T-helper 17 cell (primary cell): ENCODE data around the gene FALEC. TPM values are rescaled to one million over a fixed set of nuclear protein-coding genes. Genes with fewer than 3 reads are reported as not detected.
"Not testable (repeated sequence)": the region's sequence is repeated elsewhere in the genome, so short reads cannot be mapped to it uniquely, and the experiment has no call there.

ENCODE experiments used
- ATAC-seq: fragments of 150-1000 bp; cut with Tn5 transposase; 2 replicates; pipeline ENCODE4 v1.10.0; 2021; ENCODE audit warnings: mild to moderate bottlenecking, moderate library complexity
- DNase-seq, 3 donors: peaks; one replicate each; pipeline versions ENCODE4 v3.0.0 to v3.0.0-alpha.2; 2020 to 2021
- H3K9me3 ChIP-seq: one replicate; pipeline ENCODE4 v1.7.0; 2013; ENCODE audit warnings: low read length, mild to moderate bottlenecking; ENCODE audit not compliant: control insufficient read depth, poor library complexity, severe bottlenecking
- H3K27ac Mint-ChIP-seq: one replicate; pipeline ENCODE4 v1.8.0; 2022; ENCODE audit warnings: mild to moderate bottlenecking, moderate library complexity, mixed read lengths
- H3K27me3 Mint-ChIP-seq: one replicate; pipeline ENCODE4 v1.8.0; 2022; ENCODE audit warnings: mixed read lengths
- H3K36me3 Mint-ChIP-seq: one replicate; pipeline ENCODE4 v1.8.0; 2022; ENCODE audit warnings: low read depth, mixed read lengths
- H3K4me1 Mint-ChIP-seq: one replicate; pipeline ENCODE4 v1.8.0; 2022; ENCODE audit warnings: mild to moderate bottlenecking, mixed read lengths
- H3K4me3 Mint-ChIP-seq: one replicate; pipeline ENCODE4 v1.8.0; 2022; ENCODE audit warnings: mild to moderate bottlenecking, moderate library complexity, mixed read lengths
- total RNA-seq, 4 donors: library from RNA in 2 of 4; stranded (reverse) in 2 of 4; gene quantifications; one replicate each; pipeline ENCODE4 v1.2.3 and lab custom pipeline; 2022 to 2026

The FALEC gene
- total RNA-seq, 2 donors from 2014 or later = 1.1 TPM; not detected in 1

GRCh38 chr1:150579945-150580642 is 64.5 kb downstream of the FALEC start:
- peaks cover 20% of the 10 kb centered on the region for H3K36me3 Mint-ChIP-seq
- peaks cover 30% of the 10 kb centered on the region for H3K4me1 Mint-ChIP-seq
- DNase-seq (no peak), ATAC-seq (peak; percentile 7)
- no peaks in the 10 kb centered on the region for H3K27me3 Mint-ChIP-seq
- peaks cover 9% of the 10 kb centered on the region for H3K9me3 ChIP-seq
- H3K4me3 Mint-ChIP-seq = peak overlapping the region; percentile 94
- peak overlapping the region; percentile 99 for H3K27ac Mint-ChIP-seq

- H3K9me3 ChIP-seq, ATAC-seq, H3K27me3 Mint-ChIP-seq, DNase-seq: not testable (repeated sequence)
- Mint-ChIP-seq H3K36me3 (peaks cover 16% of the 10 kb centered on the region), H3K4me1 (peaks cover 27% of the 10 kb centered on the region), H3K4me3 (peak overlapping the region; percentile 94), H3K27ac (peak overlapping the region; percentile 99)
Observed at GRCh38 chr1:150580966-150581365, 65.4 kb downstream of the FALEC start.

- H3K4me3 Mint-ChIP-seq, ATAC-seq, H3K27ac Mint-ChIP-seq, H3K27me3 Mint-ChIP-seq, DNase-seq, H3K9me3 ChIP-seq: not testable (repeated sequence)
- H3K36me3 Mint-ChIP-seq = peaks cover 14% of the 10 kb centered on the region
- peaks cover 25% of the 10 kb centered on the region for H3K4me1 Mint-ChIP-seq
Observed at GRCh38 chr1:150581437-150581836, 65.9 kb downstream of the FALEC start.

DNA sequence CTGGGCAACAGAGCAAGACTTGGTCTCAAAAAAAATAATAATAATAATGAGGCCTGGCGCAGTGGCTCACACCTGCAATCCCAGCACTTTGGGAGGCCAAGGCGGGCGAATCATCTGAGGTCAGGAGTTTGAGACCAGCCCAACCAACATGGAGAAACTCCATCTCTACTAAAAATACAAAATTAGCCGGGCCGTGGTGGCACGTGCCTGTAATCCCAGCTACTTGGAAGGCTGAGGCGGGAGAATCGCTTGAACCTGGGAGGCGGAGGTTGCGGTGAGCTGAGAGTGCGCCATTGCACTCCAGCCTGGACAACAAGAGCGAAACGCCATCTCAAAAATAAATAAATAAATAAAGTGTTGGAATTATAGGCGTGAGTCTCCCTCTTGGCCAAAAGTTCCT is 66.4 kb downstream of the FALEC start:
- H3K9me3 ChIP-seq, ATAC-seq, H3K4me3 Mint-ChIP-seq, DNase-seq, H3K27me3 Mint-ChIP-seq, H3K27ac Mint-ChIP-seq: not testable (repeated sequence)
- Mint-ChIP-seq H3K4me1 (peaks cover 24% of the 10 kb centered on the region), H3K36me3 (peaks cover 12% of the 10 kb centered on the region)

DNA sequence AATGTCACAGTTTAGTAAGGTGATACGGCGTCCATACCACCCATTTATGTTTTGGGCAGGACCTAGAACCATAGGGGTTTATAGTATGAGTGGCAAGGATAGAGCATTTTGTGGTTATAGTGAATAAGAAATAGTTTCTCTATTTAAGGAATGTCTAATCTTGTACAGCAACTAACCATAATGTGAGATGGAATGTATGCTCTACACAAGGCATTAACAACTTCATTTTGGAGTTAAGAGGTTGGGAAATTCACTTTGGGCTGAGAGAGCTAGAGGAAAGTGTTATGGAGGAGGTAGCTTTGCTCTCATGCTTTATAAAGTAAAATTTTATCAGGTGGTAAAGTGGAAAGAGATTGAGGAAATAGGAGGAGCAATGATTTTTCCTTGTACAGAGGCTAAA is 66.8 kb downstream of the FALEC start:
- Mint-ChIP-seq H3K36me3 (peaks cover 8% of the 10 kb centered on the region), H3K4me3 (no peak overlapping the region), H3K27ac (no peak overlapping the region), H3K27me3 (no peaks in the 10 kb centered on the region), H3K4me1 (peaks cover 20% of the 10 kb centered on the region)
- ATAC-seq (no peak), DNase-seq (no peak)
- H3K9me3 ChIP-seq = peaks cover 3% of the 10 kb centered on the region

Other genes starting within 250 kb of the FALEC start
- gene APH1A, start 246.7 kb upstream of the FALEC start, total RNA-seq = 100 to 1,000 TPM; 118 TPM
- 1 to 10 TPM; 4.6 to 6.6 TPM for gene C1orf54, start 243.0 kb upstream of the FALEC start, total RNA-seq
- gene CIART, start 233.2 kb upstream of the FALEC start, total RNA-seq = 1 to 10 TPM; 3.6 to 4.5 TPM
- 10 to 100 TPM; 48.5 to 49.2 TPM for gene MRPS21, start 221.9 kb upstream of the FALEC start, total RNA-seq
- gene PRPF3, start 194.2 kb upstream of the FALEC start, total RNA-seq = 100 to 1,000 TPM; 108 to 111 TPM
- 10 to 100 TPM; 36.2 to 38.7 TPM for gene RPRD2, start 151.6 kb upstream of the FALEC start, total RNA-seq
- gene TARS2, start 28.3 kb upstream of the FALEC start, total RNA-seq = 10 to 100 TPM; 28.5 to 32.9 TPM
- under 1 TPM; 0.25 to 0.70 TPM for gene ECM1, start 7.6 kb upstream of the FALEC start, total RNA-seq
- 1 to 10 TPM in 1 of 2 donors, under 1 TPM in 1; 0.39 to 1.6 TPM for gene ADAMTSL4, start 33.7 kb downstream of the FALEC start, total RNA-seq
- 1,000 to 10,000 TPM in 1 of 2 donors, 100 to 1,000 TPM in 1; 776 to 1,091 TPM for gene MCL1, start 63.9 kb downstream of the FALEC start, total RNA-seq
- 100 to 1,000 TPM; 152 to 173 TPM for gene ENSA, start 113.9 kb downstream of the FALEC start, total RNA-seq
- gene GOLPH3L, start 181.4 kb downstream of the FALEC start, total RNA-seq = 1 to 10 TPM; 7.0 to 9.1 TPM
- gene HORMAD1, start 205.1 kb downstream of the FALEC start, total RNA-seq = under 1 TPM in 1 of 2 donors, not detected in 1; 0.80 TPM